BLaER1 treated with 17β-estradiol and CSF1 and Interleukin-3, amounts not matched to agents 10 nM and 100 nM (cell line): ENCODE data around the gene TLDC2.

Experiments
- H3K27ac ChIP-seq, 11 experiments: shearing (Covaris generic); formaldehyde crosslinking; 2 replicates each; pipeline ENCODE4 v1.8.1; 2022
- H3K27me3 ChIP-seq, 11 experiments: shearing (Covaris generic); formaldehyde crosslinking; 2 replicates each; pipeline ENCODE4 v1.8.1; 2022
- H3K36me3 ChIP-seq, 11 experiments: shearing (Covaris generic); formaldehyde crosslinking; 2 replicates each; pipeline ENCODE4 v1.8.1; 2022
- H3K4me1 ChIP-seq, 10 experiments: shearing (Covaris generic); formaldehyde crosslinking; 2 replicates each; pipeline ENCODE4 v1.8.1; 2022
- H3K4me2 ChIP-seq, 11 experiments: shearing (Covaris generic); formaldehyde crosslinking; 2 replicates each; pipeline ENCODE4 v1.8.1; 2022
- H3K4me3 ChIP-seq, 10 experiments: shearing (Covaris generic); formaldehyde crosslinking; 2 replicates each; pipeline ENCODE4 v1.8.1; 2022
- H3K9ac ChIP-seq, 11 experiments: shearing (Covaris generic); formaldehyde crosslinking; 2 replicates each; pipeline ENCODE4 v1.8.1; 2022
- H3K9me3 ChIP-seq, 11 experiments: shearing (Covaris generic); formaldehyde crosslinking; replicated peaks in 1 of 11; 2 replicates each; pipeline ENCODE4 v1.8.1; 2022
- H4K20me1 ChIP-seq, 11 experiments: shearing (Covaris generic); formaldehyde crosslinking; 2 replicates each; pipeline ENCODE4 v1.8.1; 2022
- Cebpa-rat ChIP-seq, 11 experiments: shearing (Covaris generic); IDR thresholded peaks; 2 replicates each; pipeline ENCODE4 v1.8.1; 2022

Gene TLDC2

DNA sequence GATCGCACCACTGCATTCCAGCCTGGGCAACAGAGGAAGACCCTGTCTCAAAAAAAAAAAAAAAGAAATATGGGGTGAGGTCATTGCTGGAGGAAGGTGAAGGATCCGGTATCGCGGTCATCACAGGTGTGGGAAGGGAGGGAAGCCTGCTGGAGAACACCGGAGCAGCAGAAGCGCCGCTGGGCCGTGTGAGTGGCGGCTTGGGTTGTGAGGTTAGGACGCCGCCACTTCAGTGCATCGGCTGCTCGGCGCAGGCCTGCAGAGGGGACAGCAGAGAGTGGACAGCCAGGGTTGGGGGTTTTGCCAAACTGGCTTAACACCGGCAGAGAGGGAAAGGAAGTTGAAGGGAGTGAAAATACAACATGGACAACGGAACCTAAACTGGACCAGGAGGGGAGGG, 5.4 kb downstream of the TLDC2 start:
- Histone ChIP-seq H3K9ac (no peak overlapping the region), H3K36me3 (no peaks in the 10 kb centered on the region), H3K4me1 (peaks cover 9 to 25% (median 16%) of the 10 kb centered on the region in 10 experiments), H3K27me3 (no peaks in the 10 kb centered on the region), H3K4me2 (no peak overlapping the region), H4K20me1 (no peaks in the 10 kb centered on the region), H3K9me3 (no peaks in the 10 kb centered on the region), H3K4me3 (no peak overlapping the region), H3K27ac (no peak overlapping the region)
- no peak for TF ChIP-seq Cebpa-rat (IDR thresholded peaks at IDR 0.05)

DNA sequence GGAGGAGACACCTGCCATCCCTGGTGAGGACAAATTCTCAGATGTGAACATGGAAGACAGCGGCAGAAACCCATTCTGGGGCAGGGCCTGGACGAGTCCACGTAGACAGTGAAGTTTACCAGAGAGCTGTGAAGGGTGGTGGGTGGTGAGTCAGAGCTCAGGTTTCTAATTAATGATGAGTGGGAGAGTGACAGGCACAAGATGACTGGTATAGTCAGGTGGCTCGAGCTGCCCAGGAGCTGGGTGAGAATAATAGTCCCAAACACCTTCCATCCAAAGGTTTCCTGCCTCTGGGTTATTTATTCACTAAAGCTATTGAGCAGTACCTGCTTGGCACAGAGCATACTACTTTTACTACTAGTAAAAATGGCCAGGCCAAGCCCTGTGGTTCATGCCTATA, 6.0 kb downstream of the TLDC2 start:
- Histone ChIP-seq H3K4me2 (no peak overlapping the region), H3K4me1 (peaks cover 9 to 27% (median 15%) of the 10 kb centered on the region in 10 experiments; a peak in 18 of 20 replicates), H3K36me3 (no peaks in the 10 kb centered on the region), H3K9me3 (no peaks in the 10 kb centered on the region), H4K20me1 (no peaks in the 10 kb centered on the region), H3K27me3 (no peaks in the 10 kb centered on the region), H3K27ac (no peak overlapping the region), H3K9ac (no peak overlapping the region), H3K4me3 (no peak overlapping the region)
- no peak for TF ChIP-seq Cebpa-rat (IDR thresholded peaks at IDR 0.05)

GRCh38 chr20:36883977-36884535, 8.1 kb downstream of the TLDC2 start:
- Histone ChIP-seq H3K4me2 (peak overlapping the region in 4 of 11 experiments; percentile 0 to 59 (median 19); a peak in 5 of 22 replicates), H3K9me3 (no peaks in the 10 kb centered on the region), H3K27me3 (no peaks in the 10 kb centered on the region), H3K36me3 (peaks cover 0 to 2% (median 0%) of the 10 kb centered on the region in 11 experiments; a peak in 3 of 22 replicates), H3K4me1 (peaks cover 0 to 28% (median 11%) of the 10 kb centered on the region in 10 experiments; a peak in 15 of 20 replicates), H3K4me3 (no peak overlapping the region), H3K27ac (peak overlapping the region in 2 of 11 experiments; percentile 20 to 25; a peak in 1 of 22 replicates), H4K20me1 (peaks cover 0 to 6% (median 0%) of the 10 kb centered on the region in 11 experiments; a peak in 1 of 22 replicates), H3K9ac (no peak overlapping the region)
- no peak for TF ChIP-seq Cebpa-rat (IDR thresholded peaks at IDR 0.05)

GRCh38 chr20:36885356-36885755, 9.4 kb downstream of the TLDC2 start:
- H3K4me1 ChIP-seq: peaks cover 5 to 28% (median 15%) of the 10 kb centered on the region in 10 experiments; a peak in 18 of 20 replicates
- no peaks in the 10 kb centered on the region for H3K9me3 ChIP-seq
- peaks cover 0 to 15% (median 0%) of the 10 kb centered on the region in 11 experiments; a peak in 1 of 22 replicates for H4K20me1 ChIP-seq
- peaks cover 0 to 14% (median 0%) of the 10 kb centered on the region in 11 experiments; a peak in 4 of 22 replicates for H3K36me3 ChIP-seq
- no peak overlapping the region for H3K9ac ChIP-seq
- no peak overlapping the region for H3K4me3 ChIP-seq
- no peak overlapping the region for H3K27ac ChIP-seq
- no peaks in the 10 kb centered on the region for H3K27me3 ChIP-seq
- TF ChIP-seq Cebpa-rat (IDR thresholded peaks at IDR 0.05): no peak
- no peak overlapping the region for H3K4me2 ChIP-seq

DNA sequence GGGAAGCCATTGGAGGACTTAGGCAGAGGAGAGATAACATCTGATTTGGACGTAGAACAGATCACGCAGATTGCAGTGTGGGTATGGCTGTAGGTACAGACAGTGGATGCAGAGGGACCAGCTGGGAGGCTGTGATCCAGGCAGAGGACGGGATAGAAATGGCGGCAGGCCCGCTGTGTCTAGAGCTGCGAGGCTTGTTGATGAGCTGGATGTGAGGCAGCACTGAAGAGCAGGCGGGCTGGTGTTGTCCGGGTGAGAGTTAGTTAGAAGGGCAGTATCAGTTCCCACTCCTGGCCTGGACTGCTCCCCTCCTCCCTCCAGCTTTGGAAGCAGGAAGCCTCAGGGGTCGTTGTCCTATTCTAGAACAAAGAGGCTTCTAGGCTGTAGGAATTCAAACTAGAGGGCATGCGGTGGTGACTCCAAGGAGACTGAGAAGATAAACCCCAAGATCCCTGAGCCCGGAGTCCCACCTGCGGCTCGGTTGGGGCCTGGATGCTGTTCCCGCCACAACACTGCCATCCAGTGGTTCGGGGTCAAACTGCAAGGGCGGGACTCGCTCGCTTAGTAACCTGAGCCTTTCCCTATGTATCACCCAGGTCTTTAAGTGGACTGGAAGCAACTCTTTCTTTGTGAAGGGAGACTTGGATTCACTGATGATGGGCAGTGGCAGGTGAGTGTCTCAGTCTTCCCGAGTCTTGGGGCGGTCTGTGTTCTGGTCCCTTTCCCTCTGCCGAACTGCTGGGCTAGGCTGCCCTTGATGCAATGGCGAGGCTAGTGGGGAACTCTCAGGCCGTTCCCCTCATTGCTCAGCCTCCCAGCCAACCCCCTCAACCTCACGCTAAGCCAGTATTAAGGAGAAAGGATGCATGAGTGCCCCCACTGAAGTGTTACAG, 11.2 kb downstream of the TLDC2 start:
- H3K4me3 ChIP-seq: no peak overlapping the region
- H3K9ac ChIP-seq: peak overlapping the region in 5 of 11 experiments; percentile 1 to 36 (median 19); a peak in 4 of 22 replicates
- no peak for TF ChIP-seq Cebpa-rat (IDR thresholded peaks at IDR 0.05)
- no peaks in the 10 kb centered on the region for H3K9me3 ChIP-seq
- peaks cover 0 to 32% (median 0%) of the 10 kb centered on the region in 11 experiments; a peak in 3 of 22 replicates for H4K20me1 ChIP-seq
- peaks cover 0 to 32% (median 0%) of the 10 kb centered on the region in 11 experiments; a peak in 5 of 22 replicates for H3K36me3 ChIP-seq
- H3K27me3 ChIP-seq: no peaks in the 10 kb centered on the region
- peaks cover 8 to 28% (median 17%) of the 10 kb centered on the region in 10 experiments; a peak in 18 of 20 replicates for H3K4me1 ChIP-seq
- H3K27ac ChIP-seq: peak overlapping the region in 3 of 11 experiments; percentile 1 to 17 (median 15); a peak in 1 of 22 replicates
- H3K4me2 ChIP-seq: peak overlapping the region; percentile 8 to 73 (median 43); a peak in 20 of 22 replicates

GRCh38 chr20:36887752-36888090, 11.8 kb downstream of the TLDC2 start:
- Histone ChIP-seq H3K27me3 (no peaks in the 10 kb centered on the region), H3K4me1 (peaks cover 8 to 28% (median 17%) of the 10 kb centered on the region in 10 experiments; a peak in 18 of 20 replicates), H3K9ac (no peak overlapping the region; a peak in 1 of 22 replicates), H3K36me3 (peaks cover 0 to 38% (median 0%) of the 10 kb centered on the region in 11 experiments; a peak in 6 of 22 replicates), H3K9me3 (no peaks in the 10 kb centered on the region), H3K27ac (no peak overlapping the region), H3K4me2 (peak overlapping the region in 3 of 11 experiments; percentile 49 to 73 (median 54); a peak in 5 of 22 replicates), H3K4me3 (no peak overlapping the region), H4K20me1 (peaks cover 0 to 34% (median 0%) of the 10 kb centered on the region in 11 experiments; a peak in 3 of 22 replicates)
- TF ChIP-seq Cebpa-rat (IDR thresholded peaks at IDR 0.05): no peak

DNA sequence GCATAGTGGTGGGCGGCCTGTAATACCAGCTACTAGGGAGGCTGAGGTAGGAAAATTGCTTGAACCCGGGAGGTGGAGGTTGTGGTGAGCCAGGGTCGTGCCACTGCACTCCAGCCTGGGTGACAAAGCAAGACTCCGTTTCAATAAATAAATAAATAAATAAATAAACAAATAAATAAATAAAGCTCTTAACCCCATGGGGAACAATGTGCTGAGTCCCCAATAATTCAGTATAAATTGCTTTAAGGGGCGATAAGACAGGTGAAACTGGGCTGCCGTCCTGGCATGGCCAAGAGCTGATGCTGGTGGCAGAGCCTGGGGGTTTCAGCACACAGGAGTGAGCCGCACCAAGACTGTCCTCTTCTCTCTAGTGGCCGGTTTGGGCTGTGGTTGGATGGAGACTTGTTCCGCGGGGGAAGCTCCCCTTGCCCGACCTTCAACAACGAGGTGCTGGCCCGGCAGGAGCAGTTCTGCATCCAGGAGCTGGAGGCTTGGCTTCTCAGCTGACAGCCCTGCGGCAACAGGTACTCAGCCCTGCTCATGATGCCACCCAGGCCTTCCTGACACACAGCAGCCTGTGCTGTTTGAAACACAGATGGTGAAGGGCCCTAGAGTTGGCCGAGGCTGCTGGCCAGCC, 13.1 kb downstream of the TLDC2 start:
- no peak overlapping the region for H3K4me3 ChIP-seq
- TF ChIP-seq Cebpa-rat (IDR thresholded peaks at IDR 0.05): no peak

DNA sequence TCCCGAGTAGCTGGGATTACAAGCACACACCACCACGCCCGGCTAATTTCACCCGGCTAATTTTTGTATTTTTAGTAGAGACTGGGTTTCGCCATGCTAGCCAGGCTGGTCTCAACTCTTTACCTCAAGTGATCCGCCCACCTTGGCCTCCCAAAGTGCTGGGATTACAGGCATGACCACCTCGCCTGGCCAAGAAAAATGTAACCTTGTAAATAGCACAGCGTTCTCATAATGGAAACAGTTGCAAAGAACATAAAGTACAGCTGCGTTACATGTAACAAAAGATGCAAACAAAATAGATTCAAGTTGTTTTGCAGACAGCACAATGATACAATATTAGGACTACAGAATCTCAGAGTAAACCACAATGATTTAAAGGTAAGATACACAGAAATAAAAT, 14.6 kb downstream of the TLDC2 start:
- Histone ChIP-seq H3K27me3 (no peaks in the 10 kb centered on the region), H3K4me2 (peak overlapping the region in 4 of 11 experiments; percentile 1 to 28 (median 5); a peak in 2 of 22 replicates), H3K4me1 (peaks cover 8 to 19% (median 13%) of the 10 kb centered on the region in 10 experiments; a peak in 16 of 20 replicates), H3K36me3 (peaks cover 0 to 66% (median 0%) of the 10 kb centered on the region in 11 experiments; a peak in 6 of 22 replicates), H3K4me3 (no peak overlapping the region), H4K20me1 (peaks cover 0 to 63% (median 0%) of the 10 kb centered on the region in 11 experiments; a peak in 4 of 22 replicates), H3K9me3 (no peaks in the 10 kb centered on the region), H3K9ac (no peak overlapping the region), H3K27ac (no peak overlapping the region)
- no peak for TF ChIP-seq Cebpa-rat (IDR thresholded peaks at IDR 0.05)

More for the DNA sequence above, 13.1 kb downstream of the TLDC2 start:
- Histone ChIP-seq H3K4me1 (peaks cover 8 to 20% (median 14%) of the 10 kb centered on the region in 10 experiments; a peak in 18 of 20 replicates), H4K20me1 (peaks cover 0 to 47% (median 0%) of the 10 kb centered on the region in 11 experiments; a peak in 4 of 22 replicates), H3K36me3 (peaks cover 0 to 50% (median 0%) of the 10 kb centered on the region in 11 experiments; a peak in 6 of 22 replicates), H3K27ac (no peak overlapping the region), H3K4me2 (no peak overlapping the region), H3K9me3 (no peaks in the 10 kb centered on the region), H3K27me3 (no peaks in the 10 kb centered on the region), H3K9ac (peak overlapping the region in 1 of 11 experiments; percentile 18; a peak in 1 of 22 replicates)
